Tibial nerve (tissue), 4 donors: Measurements from ENCODE around the gene PTPRM. TPM values are rescaled to one million over a fixed set of nuclear protein-coding genes. Genes with fewer than 3 reads are reported as not detected.
A peak's percentile ranks its signal among the peaks of the same experiment; 100 is the strongest.

Source experiments
- DNase-seq, 2 donors: peaks; one replicate each; pipeline ENCODE4 v3.0.0-alpha.2; 2019; ENCODE audit warnings: low spot score in 2 of 2
- H3K27ac ChIP-seq, 4 donors: fragments of 200-600 bp; sonication (generic) in 3 of 4; one replicate each; pipeline ENCODE4 v1.5.1; 2017 to 2019; ENCODE audit warnings: mild to moderate bottlenecking in 1 of 4
- H3K27me3 ChIP-seq, 2 donors: fragments of 200-600 bp; sonication (generic) in 1 of 2; one replicate each; pipeline versions ENCODE4 v1.5.1 to v1.6.0; 2017 to 2019
- H3K36me3 ChIP-seq, 3 donors: fragments of 200-600 bp; sonication (generic); one replicate each; pipeline ENCODE4 v1.5.1; 2018 to 2019
- H3K4me1 ChIP-seq, 4 donors: fragments of 200-600 bp; sonication (generic) in 3 of 4; one replicate each; pipeline ENCODE4 v1.5.1; 2017 to 2019
- H3K4me3 ChIP-seq, 4 donors: fragments of 200-600 bp; sonication (generic) in 3 of 4; one replicate each; pipeline ENCODE4 v1.5.1; 2017 to 2019; ENCODE audit warnings: mild to moderate bottlenecking in 1 of 4, moderate library complexity in 1 of 4
- H3K9me3 ChIP-seq, 4 donors: fragments of 200-600 bp; sonication (generic) in 3 of 4; one replicate each; pipeline ENCODE4 v1.5.1; 2017 to 2019
- CTCF ChIP-seq, 5 experiments: fragments of 200-600 bp in 3 of 5; fragments of 450-650 bp in 2 of 5; sonication (generic) in 3 of 5; IDR thresholded peaks; one replicate each; pipeline ENCODE4 v1.5.1; 2016 to 2019; ENCODE audit warnings: antibody characterized with exemption in 5 of 5, mild to moderate bottlenecking in 3 of 5, moderate library complexity in 2 of 5
- EP300 ChIP-seq, 2 donors: sonication (generic); formaldehyde crosslinking; IDR thresholded peaks; one replicate each; pipeline ENCODE4 v1.6.1; 2017; ENCODE audit warnings: antibody characterized with exemption in 2 of 2, mild to moderate bottlenecking in 1 of 2
- POLR2A ChIP-seq, 2 donors: fragments of 450-650 bp; IDR thresholded peaks; one replicate each; pipeline ENCODE4 v1.6.1; 2017; ENCODE audit warnings: antibody characterized with exemption in 2 of 2, mild to moderate bottlenecking in 2 of 2, moderate library complexity in 2 of 2
- WGBS, 2 donors: methylation state at CpG; one replicate each; pipeline ENCODE4 v1.1.5; 2018; 5-methylcytosine and 5-hydroxymethylcytosine counted together
- total RNA-seq, 4 donors: library from RNA; depleted of rRNA; stranded (reverse); fragments of >200 nt; gene quantifications; one replicate each; pipeline ENCODE4 v1.1.0, GENCODE V29; 2016

The PTPRM gene
- total RNA-seq, 4 donors from 2014 or later, result 62.2 to 92.4 (median 80.7) TPM

- no peaks in the 10 kb centered on the region for H3K36me3 ChIP-seq
- no peak overlapping the region for H3K4me3 ChIP-seq
- WGBS, 2 donors, result 44 to 51% methylated on average over 9 of the region's 9 CpGs
- H3K4me1 ChIP-seq, result peaks cover 0 to 35% (median 0%) of the 10 kb centered on the region in 4 donors
- DNase-seq, result no peak
- H3K27me3 ChIP-seq, result no peaks in the 10 kb centered on the region
- no peak overlapping the region for H3K27ac ChIP-seq
- no peaks in the 10 kb centered on the region for H3K9me3 ChIP-seq
- TF ChIP-seq POLR2A (IDR thresholded peaks at IDR 0.05) (no peak), EP300 (IDR thresholded peaks at IDR 0.05) (no peak), CTCF (IDR thresholded peaks at IDR 0.05) (no peak)
Observed at GRCh38 chr18:7822435-7823331, 255.6 kb downstream of the PTPRM start.

GRCh38 chr18:7824970-7825369 is 257.9 kb downstream of the PTPRM start:
- Histone ChIP-seq H3K4me3 (no peak overlapping the region), H3K27me3 (no peaks in the 10 kb centered on the region), H3K9me3 (no peaks in the 10 kb centered on the region), H3K4me1 (peaks cover 0 to 33% (median 0%) of the 10 kb centered on the region in 4 donors), H3K36me3 (no peaks in the 10 kb centered on the region), H3K27ac (no peak overlapping the region)
- DNase-seq, result peak in 1 of 2 donors; percentile 13
- 51 to 55% methylated on average over 5 of the region's 5 CpGs for WGBS, 2 donors
- TF ChIP-seq EP300 (IDR thresholded peaks at IDR 0.05) (peak in 1 of 2 donors; percentile 25), CTCF (IDR thresholded peaks at IDR 0.05) (no peak)

GRCh38 chr18:7830468-7830867 is 263.4 kb downstream of the PTPRM start:
- no peaks in the 10 kb centered on the region for H3K27me3 ChIP-seq
- 75 to 82% methylated on average over 3 of the region's 3 CpGs for WGBS, 2 donors
- no peaks in the 10 kb centered on the region for H3K36me3 ChIP-seq
- no peak for DNase-seq
- peaks cover 0 to 13% (median 4%) of the 10 kb centered on the region in 4 donors for H3K9me3 ChIP-seq
- no peaks in the 10 kb centered on the region for H3K4me1 ChIP-seq
- no peak for TF ChIP-seq POLR2A (IDR thresholded peaks at IDR 0.05)
- no peak for TF ChIP-seq CTCF (IDR thresholded peaks at IDR 0.05)
- TF ChIP-seq EP300 (IDR thresholded peaks at IDR 0.05), result no peak
- H3K27ac ChIP-seq, result no peak overlapping the region
- no peak overlapping the region for H3K4me3 ChIP-seq

GRCh38 chr18:7839548-7839947 is 272.4 kb downstream of the PTPRM start:
- Histone ChIP-seq H3K4me3 (no peak overlapping the region), H3K27me3 (no peaks in the 10 kb centered on the region), H3K9me3 (peaks cover 0 to 6% (median 3%) of the 10 kb centered on the region in 4 donors), H3K27ac (no peak overlapping the region), H3K4me1 (peaks cover 0 to 5% (median 0%) of the 10 kb centered on the region in 4 donors), H3K36me3 (no peaks in the 10 kb centered on the region)
- 82 to 83% methylated on average over 2 of the region's 2 CpGs for WGBS, 2 donors
- no peak for DNase-seq
- TF ChIP-seq EP300 (IDR thresholded peaks at IDR 0.05) (no peak), CTCF (IDR thresholded peaks at IDR 0.05) (no peak), POLR2A (IDR thresholded peaks at IDR 0.05) (no peak)

GRCh38 chr18:7840411-7840810 is 273.3 kb downstream of the PTPRM start:
- no peaks in the 10 kb centered on the region for H3K27me3 ChIP-seq
- 49 to 53% methylated on average over 2 of the region's 2 CpGs for WGBS, 2 donors
- no peak overlapping the region for H3K4me3 ChIP-seq
- DNase-seq, result no peak
- peaks cover 0 to 5% (median 0%) of the 10 kb centered on the region in 4 donors for H3K4me1 ChIP-seq
- no peaks in the 10 kb centered on the region for H3K36me3 ChIP-seq
- no peak for TF ChIP-seq POLR2A (IDR thresholded peaks at IDR 0.05)
- no peak for TF ChIP-seq CTCF (IDR thresholded peaks at IDR 0.05)
- no peak for TF ChIP-seq EP300 (IDR thresholded peaks at IDR 0.05)
- H3K27ac ChIP-seq, result no peak overlapping the region
- H3K9me3 ChIP-seq, result peaks cover 0 to 13% (median 5%) of the 10 kb centered on the region in 4 donors
